HepG2 (cell line): Measurements from ENCODE around the gene HAGHL. TPM values are rescaled to one million over a fixed set of nuclear protein-coding genes. Genes with fewer than 3 reads are reported as not detected.

ENCODE experiments used
- FOXO1 ChIP-seq: sonication (generic); formaldehyde crosslinking; IDR thresholded peaks from 2 replicates; pipeline ENCODE4 v1.4.0; 2020; ENCODE audit warnings: missing genetic modification reagents
- HES4 ChIP-seq: sonication (generic); formaldehyde crosslinking; IDR thresholded peaks from 2 replicates; pipeline ENCODE4 v1.9.0; 2021; ENCODE audit warnings: mild to moderate bottlenecking, missing genetic modification reagents, borderline replicate concordance
- ZNF124 ChIP-seq: sonication (generic); formaldehyde crosslinking; IDR thresholded peaks from 2 replicates; pipeline ENCODE4 v1.4.0; 2020; ENCODE audit warnings: missing genetic modification reagents
- ZNF225 ChIP-seq: sonication (generic); formaldehyde crosslinking; IDR thresholded peaks from 2 replicates; pipeline ENCODE4 v1.4.0; 2020; ENCODE audit warnings: mild to moderate bottlenecking, missing genetic modification reagents
- ZNF274 ChIP-seq: sonication (generic); formaldehyde crosslinking; IDR thresholded peaks from 2 replicates; pipeline ENCODE4 v1.5.1; 2020; ENCODE audit warnings: mild to moderate bottlenecking, missing genetic modification reagents
- ZNF768 ChIP-seq: sonication (generic); formaldehyde crosslinking; IDR thresholded peaks from 2 replicates; pipeline ENCODE4 v1.4.0; 2020; ENCODE audit warnings: missing genetic modification reagents
- ZNF792 ChIP-seq: IDR thresholded peaks from 2 replicates; pipeline ENCODE4 v1.6.1; 2016
- polyA plus RNA-seq, 8 experiments: library from polyadenylated mRNA; depleted of rRNA in 3 of 8; stranded (reverse) in 7 of 8; unstranded in 1 of 8; fragments of >200 nt; fragmentation: Illumina TruSeq in 4 of 8; extraction: Trizol in 4 of 8; gene quantifications; 2 replicates each; pipeline versions ENCODE4 v1.2.1 to v1.2.3, GENCODE V29; 2011 to 2016; ENCODE audit warnings: low read depth in 4 of 8, missing spikeins in 1 of 8, mixed read lengths in 1 of 8; ENCODE audit not compliant: insufficient read depth in 1 of 8
- total RNA-seq, 5 experiments: library from RNA; depleted of rRNA; stranded (reverse); fragments of >200 nt; fragmentation: Illumina TruSeq; extraction: Trizol; gene quantifications; 2 replicates each; pipeline ENCODE4 v1.2.3, GENCODE V29; 2016; ENCODE audit warnings: low read depth in 1 of 5
- TF ChIP-seq, protein P1 (sequence below): sonication (generic); formaldehyde crosslinking; IDR thresholded peaks from 2 replicates; pipeline ENCODE4 v1.4.0; 2020; ENCODE audit warnings: mild to moderate bottlenecking, missing genetic modification reagents
- TF ChIP-seq, protein P2 (sequence below): sonication (generic); formaldehyde crosslinking; IDR thresholded peaks from 2 replicates; pipeline ENCODE4 v1.9.0; 2021; ENCODE audit warnings: missing genetic modification reagents, borderline replicate concordance
- TF ChIP-seq, protein P3 (sequence below): sonication (generic); formaldehyde crosslinking; IDR thresholded peaks from 2 replicates; pipeline ENCODE4 v1.8.0; 2022; ENCODE audit warnings: mild to moderate bottlenecking, missing genetic modification reagents
- TF ChIP-seq, protein P4 (sequence below): sonication (generic); formaldehyde crosslinking; IDR thresholded peaks from 2 replicates; pipeline ENCODE4 v1.8.0; 2023; ENCODE audit warnings: mild to moderate bottlenecking, missing genetic modification reagents
- TF ChIP-seq, protein P5 (sequence below): sonication (generic); formaldehyde crosslinking; IDR thresholded peaks from 2 replicates; pipeline ENCODE4 v1.4.0; 2020; ENCODE audit warnings: missing genetic modification reagents
- TF ChIP-seq, protein P6 (sequence below): sonication (generic); formaldehyde crosslinking; IDR thresholded peaks from 2 replicates; pipeline ENCODE4 v1.5.1; 2020; ENCODE audit warnings: mild to moderate bottlenecking, missing genetic modification reagents, borderline replicate concordance
- TF ChIP-seq, protein P7 (sequence below): IDR thresholded peaks from 2 replicates; pipeline ENCODE4 v1.6.1; 2016; ENCODE audit warnings: mild to moderate bottlenecking, missing biosample characterization, missing genetic modification reagents

The HAGHL gene
- total and polyA plus RNA-seq, 2 of the 13 experiments (the other 11 are each of a cell fraction or from before 2014, with no cell fraction given), result 3.4 to 8.4 TPM

DNA sequence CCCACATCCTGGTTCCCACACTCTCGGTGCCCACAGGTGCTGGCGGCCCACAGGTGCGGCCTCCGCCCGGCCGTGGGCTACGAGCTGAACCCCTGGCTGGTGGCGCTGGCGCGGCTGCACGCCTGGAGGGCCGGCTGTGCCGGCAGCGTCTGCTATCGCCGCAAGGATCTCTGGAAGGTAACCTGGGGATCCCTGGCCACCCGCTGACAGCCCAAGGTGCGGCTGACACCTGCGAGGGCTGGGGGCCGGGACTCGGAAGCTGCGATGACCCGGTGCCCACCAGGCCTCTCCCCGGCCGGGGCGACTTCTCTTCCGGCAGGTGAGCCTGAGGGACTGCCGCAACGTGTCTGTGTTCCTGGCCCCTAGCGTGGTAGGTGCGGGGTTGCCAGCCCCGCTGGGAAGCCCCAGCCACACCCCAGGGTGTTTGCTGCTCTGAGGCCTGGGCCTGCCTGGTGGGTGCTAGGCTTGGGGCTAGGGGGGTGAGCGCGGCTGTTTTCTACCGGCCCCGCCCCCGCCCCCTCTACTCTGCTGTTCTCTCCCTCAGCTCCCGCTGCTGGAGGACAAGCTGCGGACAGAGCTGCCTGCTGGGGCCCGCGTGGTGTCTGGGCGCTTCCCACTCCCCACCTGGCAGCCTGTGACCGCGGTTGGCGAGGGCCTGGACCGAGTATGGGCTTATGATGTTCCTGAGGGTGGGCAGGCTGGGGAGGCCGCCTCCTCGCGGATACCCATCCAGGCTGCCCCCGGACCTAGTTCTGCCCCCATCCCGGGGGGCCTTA is 5.0 kb upstream of the HAGHL start (continued):
- TF ChIP-seq, protein P1, sequence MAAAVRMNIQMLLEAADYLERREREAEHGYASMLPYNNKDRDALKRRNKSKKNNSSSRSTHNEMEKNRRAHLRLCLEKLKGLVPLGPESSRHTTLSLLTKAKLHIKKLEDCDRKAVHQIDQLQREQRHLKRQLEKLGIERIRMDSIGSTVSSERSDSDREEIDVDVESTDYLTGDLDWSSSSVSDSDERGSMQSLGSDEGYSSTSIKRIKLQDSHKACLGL (CRISPR knock-in tag), result 0 out of 2 replicates have a peak, but pooled peaks have one; percentile 5
- TF ChIP-seq, protein P2, sequence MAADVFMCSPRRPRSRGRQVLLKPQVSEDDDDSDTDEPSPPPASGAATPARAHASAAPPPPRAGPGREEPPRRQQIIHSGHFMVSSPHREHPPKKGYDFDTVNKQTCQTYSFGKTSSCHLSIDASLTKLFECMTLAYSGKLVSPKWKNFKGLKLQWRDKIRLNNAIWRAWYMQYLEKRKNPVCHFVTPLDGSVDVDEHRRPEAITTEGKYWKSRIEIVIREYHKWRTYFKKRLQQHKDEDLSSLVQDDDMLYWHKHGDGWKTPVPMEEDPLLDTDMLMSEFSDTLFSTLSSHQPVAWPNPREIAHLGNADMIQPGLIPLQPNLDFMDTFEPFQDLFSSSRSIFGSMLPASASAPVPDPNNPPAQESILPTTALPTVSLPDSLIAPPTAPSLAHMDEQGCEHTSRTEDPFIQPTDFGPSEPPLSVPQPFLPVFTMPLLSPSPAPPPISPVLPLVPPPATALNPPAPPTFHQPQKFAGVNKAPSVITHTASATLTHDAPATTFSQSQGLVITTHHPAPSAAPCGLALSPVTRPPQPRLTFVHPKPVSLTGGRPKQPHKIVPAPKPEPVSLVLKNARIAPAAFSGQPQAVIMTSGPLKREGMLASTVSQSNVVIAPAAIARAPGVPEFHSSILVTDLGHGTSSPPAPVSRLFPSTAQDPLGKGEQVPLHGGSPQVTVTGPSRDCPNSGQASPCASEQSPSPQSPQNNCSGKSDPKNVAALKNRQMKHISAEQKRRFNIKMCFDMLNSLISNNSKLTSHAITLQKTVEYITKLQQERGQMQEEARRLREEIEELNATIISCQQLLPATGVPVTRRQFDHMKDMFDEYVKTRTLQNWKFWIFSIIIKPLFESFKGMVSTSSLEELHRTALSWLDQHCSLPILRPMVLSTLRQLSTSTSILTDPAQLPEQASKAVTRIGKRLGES (CRISPR knock-in tag), result no peak
- TF ChIP-seq, protein P3, sequence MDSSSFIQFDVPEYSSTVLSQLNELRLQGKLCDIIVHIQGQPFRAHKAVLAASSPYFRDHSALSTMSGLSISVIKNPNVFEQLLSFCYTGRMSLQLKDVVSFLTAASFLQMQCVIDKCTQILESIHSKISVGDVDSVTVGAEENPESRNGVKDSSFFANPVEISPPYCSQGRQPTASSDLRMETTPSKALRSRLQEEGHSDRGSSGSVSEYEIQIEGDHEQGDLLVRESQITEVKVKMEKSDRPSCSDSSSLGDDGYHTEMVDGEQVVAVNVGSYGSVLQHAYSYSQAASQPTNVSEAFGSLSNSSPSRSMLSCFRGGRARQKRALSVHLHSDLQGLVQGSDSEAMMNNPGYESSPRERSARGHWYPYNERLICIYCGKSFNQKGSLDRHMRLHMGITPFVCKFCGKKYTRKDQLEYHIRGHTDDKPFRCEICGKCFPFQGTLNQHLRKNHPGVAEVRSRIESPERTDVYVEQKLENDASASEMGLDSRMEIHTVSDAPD (CRISPR knock-in tag), result 0 out of 2 replicates have a peak, but pooled peaks have one; percentile 4
- TF ChIP-seq, protein P4, sequence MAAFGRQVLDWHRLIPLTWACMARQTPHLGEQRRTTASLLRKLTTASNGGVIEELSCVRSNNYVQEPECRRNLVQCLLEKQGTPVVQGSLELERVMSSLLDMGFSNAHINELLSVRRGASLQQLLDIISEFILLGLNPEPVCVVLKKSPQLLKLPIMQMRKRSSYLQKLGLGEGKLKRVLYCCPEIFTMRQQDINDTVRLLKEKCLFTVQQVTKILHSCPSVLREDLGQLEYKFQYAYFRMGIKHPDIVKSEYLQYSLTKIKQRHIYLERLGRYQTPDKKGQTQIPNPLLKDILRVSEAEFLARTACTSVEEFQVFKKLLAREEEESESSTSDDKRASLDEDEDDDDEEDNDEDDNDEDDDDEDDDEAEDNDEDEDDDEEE, result peak; percentile 49; the same call in 1 of the 2 replicates
- TF ChIP-seq ZNF274 (CRISPR knock-in tag) (no peak), HES4 (no peak; the same call in 1 of the 2 replicates), ZNF768 (CRISPR knock-in tag) (no peak; the same call in 1 of the 2 replicates), ZNF124 (no peak), FOXO1 (no peak), ZNF792 (CRISPR knock-in tag) (no peak), ZNF225 (CRISPR knock-in tag) (no peak)
- TF ChIP-seq, protein P5, sequence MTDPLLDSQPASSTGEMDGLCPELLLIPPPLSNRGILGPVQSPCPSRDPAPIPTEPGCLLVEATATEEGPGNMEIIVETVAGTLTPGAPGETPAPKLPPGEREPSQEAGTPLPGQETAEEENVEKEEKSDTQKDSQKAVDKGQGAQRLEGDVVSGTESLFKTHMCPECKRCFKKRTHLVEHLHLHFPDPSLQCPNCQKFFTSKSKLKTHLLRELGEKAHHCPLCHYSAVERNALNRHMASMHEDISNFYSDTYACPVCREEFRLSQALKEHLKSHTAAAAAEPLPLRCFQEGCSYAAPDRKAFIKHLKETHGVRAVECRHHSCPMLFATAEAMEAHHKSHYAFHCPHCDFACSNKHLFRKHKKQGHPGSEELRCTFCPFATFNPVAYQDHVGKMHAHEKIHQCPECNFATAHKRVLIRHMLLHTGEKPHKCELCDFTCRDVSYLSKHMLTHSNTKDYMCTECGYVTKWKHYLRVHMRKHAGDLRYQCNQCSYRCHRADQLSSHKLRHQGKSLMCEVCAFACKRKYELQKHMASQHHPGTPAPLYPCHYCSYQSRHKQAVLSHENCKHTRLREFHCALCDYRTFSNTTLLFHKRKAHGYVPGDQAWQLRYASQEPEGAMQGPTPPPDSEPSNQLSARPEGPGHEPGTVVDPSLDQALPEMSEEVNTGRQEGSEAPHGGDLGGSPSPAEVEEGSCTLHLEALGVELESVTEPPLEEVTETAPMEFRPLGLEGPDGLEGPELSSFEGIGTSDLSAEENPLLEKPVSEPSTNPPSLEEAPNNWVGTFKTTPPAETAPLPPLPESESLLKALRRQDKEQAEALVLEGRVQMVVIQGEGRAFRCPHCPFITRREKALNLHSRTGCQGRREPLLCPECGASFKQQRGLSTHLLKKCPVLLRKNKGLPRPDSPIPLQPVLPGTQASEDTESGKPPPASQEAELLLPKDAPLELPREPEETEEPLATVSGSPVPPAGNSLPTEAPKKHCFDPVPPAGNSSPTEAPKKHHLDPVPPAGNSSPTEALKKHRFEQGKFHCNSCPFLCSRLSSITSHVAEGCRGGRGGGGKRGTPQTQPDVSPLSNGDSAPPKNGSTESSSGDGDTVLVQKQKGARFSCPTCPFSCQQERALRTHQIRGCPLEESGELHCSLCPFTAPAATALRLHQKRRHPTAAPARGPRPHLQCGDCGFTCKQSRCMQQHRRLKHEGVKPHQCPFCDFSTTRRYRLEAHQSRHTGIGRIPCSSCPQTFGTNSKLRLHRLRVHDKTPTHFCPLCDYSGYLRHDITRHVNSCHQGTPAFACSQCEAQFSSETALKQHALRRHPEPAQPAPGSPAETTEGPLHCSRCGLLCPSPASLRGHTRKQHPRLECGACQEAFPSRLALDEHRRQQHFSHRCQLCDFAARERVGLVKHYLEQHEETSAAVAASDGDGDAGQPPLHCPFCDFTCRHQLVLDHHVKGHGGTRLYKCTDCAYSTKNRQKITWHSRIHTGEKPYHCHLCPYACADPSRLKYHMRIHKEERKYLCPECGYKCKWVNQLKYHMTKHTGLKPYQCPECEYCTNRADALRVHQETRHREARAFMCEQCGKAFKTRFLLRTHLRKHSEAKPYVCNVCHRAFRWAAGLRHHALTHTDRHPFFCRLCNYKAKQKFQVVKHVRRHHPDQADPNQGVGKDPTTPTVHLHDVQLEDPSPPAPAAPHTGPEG (CRISPR knock-in tag), result no peak
- TF ChIP-seq, protein P6, sequence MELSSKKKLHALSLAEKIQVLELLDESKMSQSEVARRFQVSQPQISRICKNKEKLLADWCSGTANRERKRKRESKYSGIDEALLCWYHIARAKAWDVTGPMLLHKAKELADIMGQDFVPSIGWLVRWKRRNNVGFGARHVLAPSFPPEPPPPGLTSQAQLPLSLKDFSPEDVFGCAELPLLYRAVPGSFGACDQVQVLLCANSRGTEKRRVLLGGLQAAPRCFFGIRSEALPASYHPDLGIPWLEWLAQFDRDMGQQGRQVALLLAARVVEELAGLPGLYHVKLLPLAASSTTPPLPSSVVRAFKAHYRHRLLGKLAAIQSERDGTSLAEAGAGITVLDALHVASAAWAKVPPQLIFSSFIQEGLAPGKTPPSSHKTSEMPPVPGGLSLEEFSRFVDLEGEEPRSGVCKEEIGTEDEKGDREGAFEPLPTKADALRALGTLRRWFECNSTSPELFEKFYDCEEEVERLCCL (CRISPR knock-in tag), result no peak
- TF ChIP-seq, protein P7, sequence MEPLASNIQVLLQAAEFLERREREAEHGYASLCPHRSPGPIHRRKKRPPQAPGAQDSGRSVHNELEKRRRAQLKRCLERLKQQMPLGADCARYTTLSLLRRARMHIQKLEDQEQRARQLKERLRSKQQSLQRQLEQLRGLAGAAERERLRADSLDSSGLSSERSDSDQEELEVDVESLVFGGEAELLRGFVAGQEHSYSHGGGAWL, result peak; percentile 11; the same call in 1 of the 2 replicates
